Stimulated activated effector memory CD8-positive, alpha-beta T cell treated with anti-CD3 and anti-CD28 coated beads, Interleukin-12 subunit alpha, Interleukin-12 subunit beta, amount 100 ng/mL, for 72 hours (primary cell): ENCODE measurements around the gene NOTCH1.
"Not testable (repeated sequence)": the region's sequence is repeated elsewhere in the genome, so short reads cannot be mapped to it uniquely, and the experiment has no call there.

Source experiments
- ATAC-seq: fragments of 150-1000 bp; cut with Tn5 transposase; 2 replicates; pipeline ENCODE4 v1.10.0; 2021
- DNase-seq, 2 donors: peaks; one replicate each; pipeline ENCODE4 v3.0.0; 2021 to 2022; ENCODE audit warnings: low spot score in 2 of 2
- H3K27ac Mint-ChIP-seq: one replicate; pipeline ENCODE4 v1.8.0; 2022; ENCODE audit warnings: mild to moderate bottlenecking, mixed read lengths
- H3K36me3 Mint-ChIP-seq: one replicate; pipeline ENCODE4 v1.8.0; 2022; ENCODE audit warnings: mild to moderate bottlenecking, mixed read lengths
- H3K4me1 Mint-ChIP-seq: one replicate; pipeline ENCODE4 v1.8.0; 2022; ENCODE audit warnings: mixed read lengths
- H3K4me3 Mint-ChIP-seq: one replicate; pipeline ENCODE4 v1.8.0; 2022; ENCODE audit warnings: mild to moderate bottlenecking, mixed read lengths
- H3K9me3 Mint-ChIP-seq: one replicate; pipeline ENCODE4 v1.8.0; 2022; ENCODE audit warnings: mixed read lengths

The NOTCH1 gene

DNA sequence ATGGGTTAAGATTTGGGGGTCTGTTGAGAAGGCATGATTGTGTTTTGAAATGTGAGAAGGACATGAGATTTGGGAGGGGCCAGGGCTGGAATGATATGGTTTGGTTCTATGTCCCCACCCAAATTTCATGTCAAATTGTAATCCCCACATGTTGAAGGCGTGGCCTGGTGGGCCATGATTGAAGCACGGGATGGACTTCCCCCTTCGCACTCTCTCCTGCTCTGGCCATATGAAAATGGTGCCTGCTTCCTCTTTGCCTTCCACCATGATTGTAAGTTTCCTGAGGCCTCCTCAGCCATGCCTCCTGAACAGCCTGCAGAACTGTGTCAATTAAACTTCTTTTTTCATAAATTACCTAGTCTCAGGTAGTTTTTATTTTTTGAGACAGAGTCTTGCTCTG lies 14.7 kb upstream of the NOTCH1 start:
- ATAC-seq (no peak), DNase-seq (no peak)
- Mint-ChIP-seq H3K36me3 (no peaks in the 10 kb centered on the region), H3K9me3 (no peaks in the 10 kb centered on the region), H3K4me1 (peaks cover 5% of the 10 kb centered on the region), H3K4me3 (no peak overlapping the region), H3K27ac (no peak overlapping the region)

DNA sequence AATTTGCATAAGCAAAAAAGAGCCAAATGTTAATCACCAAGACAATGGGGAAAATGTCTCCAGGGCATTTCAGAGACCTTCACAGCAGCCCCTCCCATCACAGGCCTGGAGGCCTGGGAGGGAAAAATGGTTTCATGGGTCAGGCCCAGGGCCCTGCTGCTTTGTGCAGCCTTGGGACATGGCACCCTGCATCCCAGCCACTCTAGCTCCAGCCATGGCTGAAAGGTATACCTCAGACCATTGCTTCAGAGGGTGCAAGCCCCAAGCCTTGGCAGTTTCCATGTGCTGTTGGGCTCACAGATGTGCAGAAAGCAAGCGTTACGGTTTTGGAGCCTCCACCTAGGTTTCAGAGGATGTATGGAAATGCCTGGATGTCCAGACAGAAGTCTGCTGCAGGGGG lies 13.5 kb upstream of the NOTCH1 start:
- not testable (repeated sequence) for ATAC-seq, H3K36me3 Mint-ChIP-seq, H3K27ac Mint-ChIP-seq, DNase-seq, H3K4me1 Mint-ChIP-seq, H3K4me3 Mint-ChIP-seq, H3K9me3 Mint-ChIP-seq

DNA sequence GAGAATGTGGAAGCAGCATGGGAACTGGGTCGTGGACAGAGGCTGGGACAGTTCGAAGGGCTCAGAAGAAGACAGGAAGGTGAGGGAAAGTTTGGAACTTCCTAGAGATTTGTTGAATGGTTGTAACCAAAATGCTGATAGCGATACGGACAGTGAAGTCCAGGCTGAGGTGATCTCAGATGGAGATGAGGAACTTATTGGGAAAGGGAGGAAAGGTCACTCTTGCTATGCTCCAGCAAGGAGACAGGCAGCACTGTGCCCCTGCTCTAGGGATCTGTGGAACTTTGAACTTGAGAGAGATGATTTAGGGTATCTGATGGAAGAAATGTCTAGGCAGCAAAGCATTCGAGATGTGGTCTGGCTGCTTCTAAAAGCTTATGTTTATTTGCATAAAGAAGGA lies 13.0 kb upstream of the NOTCH1 start:
- not testable (repeated sequence) for ATAC-seq, H3K4me3 Mint-ChIP-seq, H3K36me3 Mint-ChIP-seq, H3K4me1 Mint-ChIP-seq, DNase-seq, H3K9me3 Mint-ChIP-seq
- H3K27ac Mint-ChIP-seq, result peak overlapping the region; percentile 21

DNA sequence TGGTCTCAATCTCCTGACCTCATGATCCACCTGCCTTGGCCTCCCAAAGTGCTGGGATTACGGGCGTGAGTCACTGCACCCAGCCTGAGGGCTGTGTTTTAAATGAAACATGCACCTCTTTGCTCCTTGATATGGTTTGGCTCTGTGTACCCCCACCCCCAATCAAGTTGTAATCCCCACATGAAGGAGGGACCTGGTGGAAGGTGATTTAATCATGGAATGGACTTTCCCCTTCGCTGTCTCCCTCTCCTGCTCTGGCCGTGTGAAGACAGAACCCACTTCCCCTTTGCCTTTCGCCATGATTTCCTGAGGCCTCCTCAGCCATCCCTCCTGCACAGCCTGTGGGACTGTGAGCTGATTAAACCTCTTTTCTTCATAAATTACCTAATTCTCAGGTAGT lies 12.5 kb upstream of the NOTCH1 start:
- H3K9me3 Mint-ChIP-seq, result no peaks in the 10 kb centered on the region
- no peaks in the 10 kb centered on the region for H3K36me3 Mint-ChIP-seq
- peak overlapping the region; percentile 21 for H3K27ac Mint-ChIP-seq
- H3K4me1 Mint-ChIP-seq, result peaks cover 5% of the 10 kb centered on the region
- no peak for DNase-seq
- ATAC-seq, result no peak
- no peak overlapping the region for H3K4me3 Mint-ChIP-seq

DNA sequence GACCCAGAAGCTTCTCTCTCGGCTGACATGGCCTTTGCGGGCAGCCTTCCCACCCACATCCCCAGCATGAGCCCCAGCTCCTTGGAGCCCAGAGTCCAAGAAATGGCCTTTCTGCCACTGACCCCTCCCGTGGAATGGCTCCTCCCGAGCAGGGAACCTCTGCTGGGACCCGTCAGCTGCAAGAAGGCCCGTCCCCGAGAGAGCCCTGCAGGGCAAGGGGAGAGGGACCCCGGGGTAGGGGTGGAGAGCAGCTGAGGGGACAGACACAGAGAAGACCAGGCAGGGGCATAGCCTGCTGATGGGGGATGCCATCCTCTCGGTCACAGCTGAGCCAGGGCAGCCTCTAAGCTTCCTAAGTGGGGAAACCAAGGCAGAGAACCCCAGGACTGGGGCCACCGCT lies 11.2 kb upstream of the NOTCH1 start:
- H3K27ac Mint-ChIP-seq, result no peak overlapping the region
- DNase-seq, result no peak
- no peaks in the 10 kb centered on the region for H3K36me3 Mint-ChIP-seq
- H3K4me3 Mint-ChIP-seq, result no peak overlapping the region
- no peak for ATAC-seq
- no peaks in the 10 kb centered on the region for H3K9me3 Mint-ChIP-seq
- peaks cover 5% of the 10 kb centered on the region for H3K4me1 Mint-ChIP-seq

DNA sequence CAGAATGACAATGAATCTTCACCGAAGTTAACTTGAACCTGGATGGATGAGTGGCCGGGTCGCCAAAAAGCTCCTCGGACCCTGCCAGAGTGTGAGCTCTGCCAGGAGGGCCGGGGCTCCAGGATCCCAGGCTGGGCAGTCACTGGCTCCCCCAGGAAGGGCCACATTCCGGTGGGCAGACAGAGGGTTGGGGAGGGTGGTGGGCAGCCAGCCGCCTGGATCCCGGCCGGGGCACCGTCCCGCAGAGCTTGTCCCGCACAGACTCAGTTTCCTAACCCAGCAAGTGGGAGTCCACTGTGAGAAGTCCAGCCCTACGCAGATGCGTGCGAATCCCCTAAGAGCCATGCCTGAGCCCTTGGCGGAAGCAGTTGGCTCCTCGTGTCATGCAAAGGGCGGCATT lies 10.3 kb upstream of the NOTCH1 start:
- no peak for DNase-seq
- no peak overlapping the region for H3K4me3 Mint-ChIP-seq
- H3K36me3 Mint-ChIP-seq, result no peaks in the 10 kb centered on the region
- ATAC-seq, result no peak
- no peak overlapping the region for H3K27ac Mint-ChIP-seq
- H3K4me1 Mint-ChIP-seq, result peaks cover 11% of the 10 kb centered on the region
- no peaks in the 10 kb centered on the region for H3K9me3 Mint-ChIP-seq

DNA sequence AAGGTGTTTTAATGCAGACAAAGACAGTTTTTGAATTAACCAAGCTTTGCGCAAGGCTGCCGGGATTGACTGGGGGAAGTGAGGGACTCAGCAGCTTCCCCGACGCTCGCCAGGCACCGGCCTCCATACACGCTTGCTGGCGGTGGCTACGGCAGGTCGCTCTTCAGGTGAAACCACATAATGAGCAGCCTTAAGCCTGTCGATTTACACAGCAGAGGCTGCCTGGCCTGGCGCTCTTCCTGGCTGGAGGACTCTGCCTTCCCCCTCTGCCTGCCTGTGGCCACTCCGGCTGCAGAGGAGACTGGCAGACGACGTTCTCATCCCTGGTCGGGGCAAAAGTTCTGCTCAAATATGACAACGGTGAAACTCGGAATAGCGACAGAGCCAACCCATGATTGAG lies 9.0 kb upstream of the NOTCH1 start:
- H3K9me3 Mint-ChIP-seq, result no peaks in the 10 kb centered on the region
- DNase-seq, result no peak
- H3K4me1 Mint-ChIP-seq, result peaks cover 12% of the 10 kb centered on the region
- H3K4me3 Mint-ChIP-seq, result no peak overlapping the region
- no peak for ATAC-seq
- no peaks in the 10 kb centered on the region for H3K36me3 Mint-ChIP-seq
- no peak overlapping the region for H3K27ac Mint-ChIP-seq

DNA sequence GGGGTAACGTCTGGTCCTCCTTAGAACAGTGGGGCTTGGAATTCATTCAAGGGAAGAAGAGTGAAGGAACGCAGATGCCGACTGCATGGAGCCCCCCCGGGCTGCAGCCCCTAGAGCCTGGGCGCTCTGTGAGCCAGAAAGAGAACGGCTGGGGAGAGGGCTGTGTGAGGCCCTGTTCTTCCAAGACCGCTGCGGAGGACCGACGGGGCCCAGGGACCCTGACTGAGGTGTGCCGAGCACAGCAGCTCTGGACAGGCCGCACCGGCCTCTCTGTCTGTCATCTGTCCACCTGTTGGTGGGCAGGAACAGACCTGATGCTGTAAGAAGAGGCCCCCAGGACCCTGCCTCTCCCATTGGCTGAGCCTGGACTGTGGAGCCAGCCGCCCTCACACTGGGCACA lies 7.7 kb upstream of the NOTCH1 start:
- no peaks in the 10 kb centered on the region for H3K9me3 Mint-ChIP-seq
- ATAC-seq, result no peak
- peaks cover 11% of the 10 kb centered on the region for H3K4me1 Mint-ChIP-seq
- no peak for DNase-seq
- no peaks in the 10 kb centered on the region for H3K36me3 Mint-ChIP-seq
- no peak overlapping the region for H3K27ac Mint-ChIP-seq
- H3K4me3 Mint-ChIP-seq, result no peak overlapping the region

DNA sequence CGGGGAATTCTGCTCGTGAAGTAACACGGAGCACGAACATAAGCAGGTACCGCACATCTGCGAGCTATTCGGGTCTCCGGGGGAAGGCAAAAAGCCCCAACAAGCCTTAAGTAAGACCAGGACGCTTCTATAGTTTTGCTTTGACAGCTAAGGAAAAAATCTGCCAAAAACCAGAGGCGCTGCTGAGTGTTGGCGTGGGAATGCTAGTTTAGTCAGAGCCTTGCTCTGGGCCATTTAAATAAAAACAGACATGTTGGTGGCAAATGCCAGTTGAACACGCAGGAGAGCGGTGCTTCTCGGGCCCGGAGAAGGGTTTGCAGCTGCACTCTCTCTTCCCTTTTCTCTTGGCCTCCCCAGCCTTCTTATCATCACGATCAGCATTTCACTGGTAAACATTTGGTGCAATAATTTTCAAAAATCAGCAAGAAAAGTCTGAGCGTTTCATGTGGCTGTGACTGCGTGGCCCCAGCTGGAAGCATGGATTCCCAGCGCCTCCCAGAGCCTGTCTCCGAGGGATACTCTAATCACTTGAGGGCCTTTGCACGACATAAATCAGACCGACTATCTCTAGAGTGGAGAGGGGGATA lies 6.4 kb upstream of the NOTCH1 start:
- ATAC-seq (peak; percentile 16), DNase-seq (no peak)
- H3K27ac Mint-ChIP-seq, result no peak overlapping the region
- H3K36me3 Mint-ChIP-seq, result no peaks in the 10 kb centered on the region
- H3K9me3 Mint-ChIP-seq, result no peaks in the 10 kb centered on the region
- no peak overlapping the region for H3K4me3 Mint-ChIP-seq
- peaks cover 8% of the 10 kb centered on the region for H3K4me1 Mint-ChIP-seq

DNA sequence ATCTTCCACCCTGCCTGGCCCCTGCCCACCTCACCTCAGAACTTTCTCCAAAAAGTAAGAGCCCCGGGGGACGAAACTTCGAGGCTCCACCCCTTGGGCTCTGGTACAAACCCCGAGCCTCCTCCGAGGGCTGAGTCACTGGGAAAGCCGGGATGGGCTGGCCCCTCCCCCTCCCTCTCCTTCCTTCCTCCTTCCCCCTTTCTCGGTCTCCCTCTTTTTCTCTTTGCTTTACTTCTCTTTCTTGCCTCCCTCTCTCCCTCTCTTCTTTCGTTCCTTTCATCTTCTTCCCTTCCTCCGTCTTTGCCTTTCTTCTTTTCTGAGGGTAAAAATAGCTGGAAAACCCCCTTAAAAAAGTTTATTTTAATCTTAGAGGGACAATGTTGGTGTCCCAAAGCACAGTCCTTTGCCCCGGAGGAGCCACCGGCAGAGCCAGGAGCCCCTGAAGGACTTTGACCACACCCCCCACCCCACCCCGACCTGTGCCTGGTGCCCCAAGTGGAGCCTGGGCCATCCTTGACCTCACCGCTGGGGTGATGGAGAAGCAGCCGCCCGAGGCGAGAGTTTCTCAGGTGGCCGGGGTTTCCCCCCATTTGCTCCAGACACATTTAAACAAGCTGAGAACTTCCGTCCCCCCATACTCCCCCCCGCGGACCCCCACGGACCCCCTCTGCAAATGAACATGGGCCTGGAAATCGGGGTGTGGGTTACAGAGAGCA lies 5.7 kb upstream of the NOTCH1 start:
- no peak overlapping the region for H3K27ac Mint-ChIP-seq
- peaks cover 15% of the 10 kb centered on the region for H3K4me1 Mint-ChIP-seq
- DNase-seq (no peak), ATAC-seq (no peak)
- no peaks in the 10 kb centered on the region for H3K9me3 Mint-ChIP-seq
- peak overlapping the region; percentile 33 for H3K4me3 Mint-ChIP-seq
- H3K36me3 Mint-ChIP-seq, result no peaks in the 10 kb centered on the region

DNA sequence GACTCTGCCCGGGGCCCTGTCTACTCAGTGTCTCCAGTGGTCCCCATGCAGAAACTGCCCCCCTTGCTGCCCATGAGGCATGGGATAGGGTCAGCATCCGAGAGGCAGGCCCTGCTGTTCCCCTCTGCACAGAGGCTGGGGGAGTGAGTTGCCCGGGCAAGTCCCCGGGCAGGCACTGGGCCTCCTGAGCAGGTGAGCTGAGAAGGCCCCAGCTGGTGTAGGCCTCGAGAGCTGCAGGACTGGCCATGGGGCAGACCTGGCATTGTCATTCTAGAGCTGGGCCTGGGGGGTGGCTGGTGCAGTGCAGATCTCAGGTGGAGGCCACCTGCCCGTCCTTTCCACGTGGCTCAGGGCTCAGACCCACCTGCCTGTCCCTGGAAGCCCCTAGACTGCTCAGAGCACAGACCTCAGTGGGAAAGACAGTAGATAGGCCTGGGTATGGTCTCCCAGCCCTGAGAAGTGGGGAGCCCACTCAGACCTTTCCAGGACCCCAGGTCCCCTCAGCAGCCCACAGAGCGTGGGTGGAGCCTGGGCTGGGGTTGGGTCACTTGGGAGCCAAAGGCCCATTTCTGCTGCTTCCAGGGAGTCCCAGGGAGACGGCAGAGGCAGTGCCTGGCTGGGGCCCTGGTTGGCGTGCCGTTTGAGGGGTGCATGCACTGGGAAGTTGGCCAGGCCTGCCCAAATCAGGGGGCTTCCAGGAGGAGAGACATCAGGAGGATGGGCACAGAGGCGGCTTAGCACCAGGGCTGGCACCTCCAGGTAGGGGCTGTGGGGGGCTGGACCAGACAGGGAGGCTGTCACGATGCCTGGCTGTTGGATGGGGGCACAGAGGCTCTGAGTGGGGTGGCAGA lies 4.8 kb upstream of the NOTCH1 start:
- DNase-seq (no peak), ATAC-seq (no peak)
- Mint-ChIP-seq H3K9me3 (no peaks in the 10 kb centered on the region), H3K27ac (peak overlapping the region; percentile 64), H3K36me3 (no peaks in the 10 kb centered on the region), H3K4me1 (peaks cover 15% of the 10 kb centered on the region), H3K4me3 (no peak overlapping the region)

DNA sequence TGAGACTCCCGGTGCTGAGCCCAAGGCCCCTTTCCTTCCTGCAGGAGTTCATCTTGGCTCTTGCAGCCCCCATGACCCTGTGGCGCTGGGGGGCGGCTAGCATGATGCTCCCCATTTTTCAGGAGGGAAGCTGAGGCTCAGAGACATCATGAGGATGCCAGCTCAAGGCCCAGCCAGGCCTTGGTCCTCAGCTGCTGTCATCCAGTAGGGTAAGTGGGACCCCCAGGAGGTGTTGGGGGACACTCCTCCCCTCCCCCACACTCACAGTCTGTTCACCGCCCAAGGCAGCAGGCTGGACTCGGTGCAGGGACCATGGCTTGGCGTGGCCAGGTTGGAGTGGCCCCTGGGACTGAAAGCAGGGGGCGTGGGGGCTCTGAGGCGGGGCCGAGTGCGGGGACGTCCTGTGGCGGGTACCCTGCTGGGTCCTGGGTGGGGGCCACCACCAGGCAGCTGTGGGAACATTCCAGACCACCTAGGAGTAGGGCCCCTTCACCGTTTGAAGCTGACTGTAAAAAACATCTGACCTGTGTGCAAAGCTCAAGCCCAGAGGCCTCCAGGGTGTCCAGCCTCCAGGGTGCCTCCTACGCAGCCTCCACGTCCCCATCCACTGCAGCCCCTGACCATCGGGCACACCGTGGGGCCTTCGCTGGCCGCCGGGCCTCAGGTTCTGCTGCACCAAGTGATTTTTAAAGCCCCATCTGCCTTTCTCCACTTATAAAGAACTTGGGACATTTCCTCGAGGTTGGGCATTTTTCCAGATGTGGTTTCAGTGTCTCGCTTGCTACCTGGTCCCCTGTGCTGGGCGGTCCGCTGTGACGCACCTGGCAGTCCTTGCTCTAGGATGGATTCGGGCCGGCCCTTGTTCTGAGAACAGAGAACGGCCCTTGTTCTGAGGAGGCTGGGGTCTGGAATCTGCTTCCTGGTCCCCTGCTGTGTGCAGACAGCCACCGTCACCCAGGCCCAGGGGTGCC lies 3.4 kb upstream of the NOTCH1 start:
- Mint-ChIP-seq H3K36me3 (peaks cover 8% of the 10 kb centered on the region), H3K27ac (no peak overlapping the region), H3K9me3 (no peaks in the 10 kb centered on the region), H3K4me3 (no peak overlapping the region), H3K4me1 (peaks cover 15% of the 10 kb centered on the region)
- no peak for ATAC-seq
- no peak for DNase-seq

DNA sequence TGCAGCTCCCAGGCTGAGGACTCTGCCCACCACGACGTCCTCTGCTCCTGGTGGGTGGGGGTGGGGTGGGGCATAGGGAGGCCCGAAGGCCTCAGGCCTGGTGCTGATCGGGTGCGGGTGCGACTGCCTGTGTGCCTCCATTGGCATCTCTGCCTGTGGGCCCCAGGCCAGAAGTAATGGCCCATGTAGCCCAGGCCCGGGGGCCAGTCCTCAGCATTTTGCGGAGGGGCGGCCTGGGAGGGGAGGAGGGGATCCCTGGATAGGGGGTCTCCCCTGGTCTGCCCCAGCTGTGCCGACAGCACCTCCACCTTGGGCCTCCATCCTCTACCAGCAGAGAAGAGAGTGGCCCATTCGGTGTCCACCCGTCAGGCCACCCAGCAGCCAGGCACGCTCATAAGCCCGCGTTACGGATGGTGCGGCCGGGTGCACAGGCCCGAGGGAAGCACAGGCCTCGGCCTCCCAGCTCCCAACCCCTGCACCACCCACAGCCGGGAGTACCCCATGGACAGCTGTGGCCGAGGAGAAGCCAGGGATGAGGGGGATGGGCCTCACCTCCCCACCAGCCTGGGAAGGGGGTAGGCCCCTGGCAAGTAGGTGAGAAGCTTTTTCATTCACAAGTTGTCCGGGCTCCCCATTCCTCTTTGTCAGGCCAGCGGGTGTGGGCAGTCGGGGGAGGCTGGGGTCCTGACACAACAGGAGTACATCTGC lies 1.8 kb upstream of the NOTCH1 start:
- H3K4me3 Mint-ChIP-seq, result peak overlapping the region; percentile 77
- H3K4me1 Mint-ChIP-seq, result peaks cover 23% of the 10 kb centered on the region
- ATAC-seq (no peak), DNase-seq (no peak)
- H3K36me3 Mint-ChIP-seq, result peaks cover 24% of the 10 kb centered on the region
- no peak overlapping the region for H3K27ac Mint-ChIP-seq
- no peaks in the 10 kb centered on the region for H3K9me3 Mint-ChIP-seq

DNA sequence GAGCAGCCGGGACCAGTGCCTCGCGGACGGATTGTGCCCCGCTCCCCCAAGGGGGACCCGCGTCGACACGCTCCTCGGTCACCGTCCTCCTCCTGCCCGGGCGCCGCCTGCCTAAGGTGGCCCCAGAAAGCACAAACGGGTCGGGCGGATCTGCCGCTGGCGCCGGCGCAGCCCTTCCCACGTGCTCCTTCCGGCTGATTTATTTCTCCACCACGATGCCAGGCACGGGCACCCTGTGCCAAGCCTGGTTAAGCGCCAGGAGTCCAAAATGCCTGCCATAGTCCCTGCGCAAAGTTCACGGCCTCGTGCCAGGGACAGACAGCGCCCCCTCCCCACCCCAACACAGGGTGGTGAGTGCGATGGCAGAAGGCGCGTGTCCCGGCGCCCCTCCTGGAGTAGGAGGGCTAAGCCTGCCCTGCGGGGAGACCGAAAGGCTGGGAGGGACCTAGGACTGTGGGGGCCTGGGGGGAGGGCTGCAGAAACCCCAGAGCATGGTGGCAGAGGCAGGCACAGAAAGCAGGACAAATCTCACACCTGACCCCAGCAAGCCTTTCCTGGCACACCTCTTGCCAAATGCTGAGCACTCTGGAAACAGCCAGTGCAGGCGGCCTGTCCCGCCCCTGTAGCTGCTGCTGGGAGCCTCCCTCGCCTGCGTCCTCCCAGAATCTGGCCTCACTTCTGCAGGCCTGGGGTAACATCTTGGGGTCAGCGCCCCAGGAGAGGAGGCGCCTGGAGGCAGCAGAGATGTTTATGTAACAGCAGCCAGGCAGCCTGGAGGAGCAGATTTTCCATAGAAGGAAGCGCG lies 1.1 kb upstream of the NOTCH1 start:
- H3K4me1 Mint-ChIP-seq, result peaks cover 23% of the 10 kb centered on the region
- H3K36me3 Mint-ChIP-seq, result peaks cover 32% of the 10 kb centered on the region
- DNase-seq, result peak; percentile 46 to 78
- peak; percentile 39 for ATAC-seq
- H3K4me3 Mint-ChIP-seq, result peak overlapping the region; percentile 77
- no peaks in the 10 kb centered on the region for H3K9me3 Mint-ChIP-seq
- peak overlapping the region; percentile 83 for H3K27ac Mint-ChIP-seq
